H1 (cell line): ENCODE results near the gene SLC38A2. TPM values are rescaled to one million over a fixed set of nuclear protein-coding genes. Genes with fewer than 3 reads are reported as not detected.

Experiments used
- CTCF ChIA-PET: fragments of 300-600 bp; sonication (Branson Sonifier 250); formaldehyde crosslinking; loops from one replicate; lab custom pipeline; 2021; ENCODE audit not compliant: partially characterized antibody; lab: Charles Lee
- POLR2A ChIA-PET: fragments of 300-600 bp; sonication (Branson Sonifier 250); formaldehyde crosslinking; loops from one replicate; lab custom pipeline; 2021; ENCODE audit warnings: inconsistent platforms; ENCODE audit not compliant: partially characterized antibody; lab: Charles Lee
- DNase-seq, 2 experiments: peaks; one replicate each; pipeline versions ENCODE4 v3.0.0 to v3.0.0-alpha.2; 2010 to 2022; ENCODE audit warnings: low spot score in 2 of 2, low read depth in 1 of 2, mixed read lengths in 1 of 2
- FAIRE-seq: peaks from 2 replicates; lab custom pipeline; 2011; peaks lifted over from hg19 to GRCh38; lab: Jason Lieb, UNC
- H2AFZ ChIP-seq: 2 replicates; pipeline ENCODE4 v1.8.1; 2012; ENCODE audit warnings: low read length, inconsistent platforms
- H2AK5ac ChIP-seq: 2 replicates; pipeline ENCODE4 v1.6.1; 2013; ENCODE audit warnings: low read depth, low read length
- H2BK120ac ChIP-seq: replicated peaks from 2 replicates; pipeline ENCODE3; 2013; ENCODE audit warnings: low read depth, low read length, inconsistent platforms
- H2BK12ac ChIP-seq: 2 replicates; pipeline ENCODE4 v1.6.1; 2013; ENCODE audit warnings: low read depth, low read length
- H2BK15ac ChIP-seq: 2 replicates; pipeline ENCODE4 v1.6.1; 2013; ENCODE audit warnings: low read length
- H2BK20ac ChIP-seq: 2 replicates; pipeline ENCODE4 v1.6.1; 2013; ENCODE audit warnings: low read length
- H2BK5ac ChIP-seq: 2 replicates; pipeline ENCODE4 v1.6.1; 2013; ENCODE audit warnings: low read depth, low read length
- H3K14ac ChIP-seq: 2 replicates; pipeline ENCODE4 v1.6.1; 2013; ENCODE audit warnings: inconsistent platforms; ENCODE audit not compliant: insufficient read length
- H3K18ac ChIP-seq: 2 replicates; pipeline ENCODE4 v1.6.1; 2013; ENCODE audit warnings: low read length; ENCODE audit errors: extremely low read depth
- H3K23ac ChIP-seq: 2 replicates; pipeline ENCODE4 v1.6.1; 2013; ENCODE audit warnings: inconsistent platforms; ENCODE audit not compliant: insufficient read length
- H3K23me2 ChIP-seq: 2 replicates; pipeline ENCODE4 v1.6.1; 2013; ENCODE audit warnings: low read depth, low read length
- H3K27ac ChIP-seq: 2 replicates; pipeline ENCODE4 v1.6.1; 2011; ENCODE audit warnings: low read depth, low read length, inconsistent platforms
- H3K27me3 ChIP-seq, 4 experiments: replicated peaks in 1 of 4; 1 replicate in 1 of 4; 2 replicates in 3 of 4; pipeline versions ENCODE4 v1.6.1 to v1.8.1; 2011 to 2013; ENCODE audit warnings: low read length in 3 of 4, mild to moderate bottlenecking in 3 of 4, inconsistent platforms in 2 of 4, mixed read lengths in 2 of 4, moderate library complexity in 1 of 4; ENCODE audit not compliant: control insufficient read depth in 3 of 4, insufficient read depth in 3 of 4; ENCODE audit errors: extremely low read depth in 1 of 4
- H3K36me3 ChIP-seq, 4 experiments: 2 replicates each; pipeline versions ENCODE4 v1.6.1 to v1.8.1; 2011 to 2013; ENCODE audit warnings: mild to moderate bottlenecking in 4 of 4, low read length in 3 of 4, moderate library complexity in 2 of 4, control low read depth in 1 of 4, inconsistent platforms in 1 of 4; ENCODE audit not compliant: insufficient read depth in 4 of 4, control insufficient read depth in 2 of 4
- H3K4ac ChIP-seq: replicated peaks from 2 replicates; pipeline ENCODE3; 2013; ENCODE audit warnings: low read length, low read depth, mixed read lengths, inconsistent platforms; ENCODE audit not compliant: insufficient read length
- H3K4me1 ChIP-seq, 4 experiments: replicated peaks in 1 of 4; 1 replicate in 1 of 4; 2 replicates in 3 of 4; pipeline versions ENCODE4 v1.6.1 to v1.8.1; 2011 to 2013; ENCODE audit warnings: low read length in 3 of 4, inconsistent platforms in 2 of 4, mixed read lengths in 1 of 4; ENCODE audit not compliant: insufficient read depth in 4 of 4, control insufficient read depth in 3 of 4
- H3K4me2 ChIP-seq, 2 experiments: 2 replicates each; pipeline versions ENCODE4 v1.6.1 to v1.8.1; 2011 to 2013; ENCODE audit warnings: low read depth in 2 of 2, low read length in 2 of 2, control low read depth in 1 of 2, inconsistent platforms in 1 of 2, mild to moderate bottlenecking in 1 of 2; ENCODE audit not compliant: insufficient read depth in 1 of 2
- H3K4me3 ChIP-seq, 4 experiments: fragments of 200-600, 300-600 bp in 1 of 4; sonication (generic), shearing (Covaris generic), sonication (Bioruptor Twin) in 1 of 4; 2 replicates each; pipeline versions ENCODE4 v1.5.1 to v1.8.1; 2011 to 2016; ENCODE audit warnings: low read length in 4 of 4, low read depth in 3 of 4, control low read depth in 2 of 4, inconsistent platforms in 2 of 4, mild to moderate bottlenecking in 2 of 4, mixed read lengths in 1 of 4, moderate library complexity in 1 of 4; ENCODE audit not compliant: insufficient read depth in 2 of 4; ENCODE audit errors: extremely low read depth in 1 of 4
- H3K56ac ChIP-seq: replicated peaks from 2 replicates; pipeline ENCODE3; 2013; ENCODE audit warnings: low read depth, mild to moderate bottlenecking, mixed read lengths, low read length, inconsistent platforms; ENCODE audit not compliant: insufficient read length
- H3K79me1 ChIP-seq: 2 replicates; pipeline ENCODE4 v1.6.1; 2013; ENCODE audit warnings: low read depth, low read length, control low read depth
- H3K79me2 ChIP-seq, 2 experiments: 2 replicates each; pipeline versions ENCODE4 v1.6.1 to v1.8.1; 2012 to 2013; ENCODE audit warnings: low read length in 2 of 2, mild to moderate bottlenecking in 2 of 2, inconsistent platforms in 1 of 2; ENCODE audit not compliant: insufficient read depth in 2 of 2, control insufficient read depth in 1 of 2
- H3K9ac ChIP-seq, 4 experiments: replicated peaks in 1 of 4; 1 replicate in 1 of 4; 2 replicates in 3 of 4; pipeline versions ENCODE4 v1.6.1 to v1.8.1; 2011 to 2013; ENCODE audit warnings: low read depth in 3 of 4, low read length in 3 of 4, control low read depth in 2 of 4, mild to moderate bottlenecking in 2 of 4, moderate library complexity in 2 of 4, inconsistent platforms in 1 of 4; ENCODE audit errors: extremely low read depth in 1 of 4
- H3K9me3 ChIP-seq, 2 experiments: 2 replicates each; pipeline versions ENCODE4 v1.6.1 to v1.8.1; 2012 to 2013; ENCODE audit warnings: mild to moderate bottlenecking in 2 of 2, moderate library complexity in 2 of 2, control low read depth in 1 of 2, inconsistent platforms in 1 of 2, low read depth in 1 of 2, low read length in 1 of 2, mixed read lengths in 1 of 2; ENCODE audit not compliant: insufficient read depth in 2 of 2
- H4K20me1 ChIP-seq, 2 experiments: replicated peaks in 1 of 2; 2 replicates each; pipeline versions ENCODE3 to v1.8.1; 2011 to 2013; ENCODE audit warnings: inconsistent platforms in 2 of 2, low read length in 2 of 2, mild to moderate bottlenecking in 1 of 2; ENCODE audit not compliant: insufficient read depth in 2 of 2, control insufficient read depth in 1 of 2
- H4K5ac ChIP-seq: 2 replicates; pipeline ENCODE4 v1.6.1; 2013; ENCODE audit warnings: low read length, low read depth, mixed read lengths, inconsistent platforms; ENCODE audit not compliant: insufficient read length
- H4K8ac ChIP-seq: 2 replicates; pipeline ENCODE4 v1.8.0; 2013; ENCODE audit warnings: mild to moderate bottlenecking, moderate library complexity, low read length, inconsistent platforms; ENCODE audit not compliant: insufficient read depth; ENCODE audit errors: extremely low read depth
- H4K91ac ChIP-seq: replicated peaks from 2 replicates; pipeline ENCODE3; 2013; ENCODE audit warnings: low read length, mixed read lengths, inconsistent platforms; ENCODE audit not compliant: insufficient read length
- ATF3 ChIP-seq: IDR thresholded peaks from 2 replicates; pipeline ENCODE4 v1.6.1; 2011; ENCODE audit warnings: low read depth, mild to moderate bottlenecking, low read length; ENCODE audit not compliant: insufficient read depth
- CHD2 ChIP-seq: IDR thresholded peaks from 2 replicates; pipeline ENCODE4 v1.6.1; 2012; ENCODE audit warnings: low read length, improper control_type of control experiment
- E2F6 ChIP-seq: IDR thresholded peaks from 2 replicates; pipeline ENCODE4 v1.6.1; 2012; ENCODE audit warnings: inconsistent platforms
- GTF2F1 ChIP-seq: IDR thresholded peaks from 2 replicates; pipeline ENCODE4 v1.6.1; 2012; ENCODE audit warnings: low read depth, low read length, improper control_type of control experiment, borderline replicate concordance
- PHF8 ChIP-seq: fragments of 200-600 bp; sonication (generic); conservative IDR thresholded peaks from 2 replicates; pipeline ENCODE4 v1.7.1; 2012; ENCODE audit warnings: low read depth, mild to moderate bottlenecking, inconsistent platforms, low read length, moderate library complexity
- POLR2A ChIP-seq, 2 experiments: IDR thresholded peaks; 1 replicate in 1 of 2; 2 replicates in 1 of 2; pipeline ENCODE4 v1.6.1; 2011; ENCODE audit warnings: low read depth in 2 of 2, low read length in 2 of 2, mild to moderate bottlenecking in 2 of 2; ENCODE audit errors: control extremely low read depth in 1 of 2
- POLR2AphosphoS5 ChIP-seq: IDR thresholded peaks from 2 replicates; pipeline ENCODE4 v1.6.1; 2011; ENCODE audit warnings: low read depth, low read length
- RBBP5 ChIP-seq: IDR thresholded peaks from 2 replicates; pipeline ENCODE4 v1.7.1; 2012; ENCODE audit warnings: low read depth, mild to moderate bottlenecking, inconsistent platforms, low read length, moderate library complexity, borderline replicate concordance
- RXRA ChIP-seq: IDR thresholded peaks from 2 replicates; pipeline ENCODE4 v1.6.1; 2011; ENCODE audit warnings: low read depth, mild to moderate bottlenecking, low read length, moderate library complexity; ENCODE audit not compliant: insufficient read depth
- SAP30 ChIP-seq: fragments of 300-600 bp; sonication (generic); IDR thresholded peaks from 2 replicates; pipeline ENCODE4 v1.7.1; 2012; ENCODE audit warnings: low read length, moderate library complexity, mild to moderate bottlenecking, inconsistent platforms; ENCODE audit not compliant: insufficient read depth, insufficient replicate concordance
- SIN3A ChIP-seq, 2 experiments: IDR thresholded peaks in 1 of 2; conservative IDR thresholded peaks in 1 of 2; 2 replicates each; pipeline ENCODE4 v1.6.1; 2011 to 2012; ENCODE audit warnings: low read length in 2 of 2, improper control_type of control experiment in 1 of 2, low read depth in 1 of 2, mild to moderate bottlenecking in 1 of 2
- SP4 ChIP-seq: IDR thresholded peaks from 2 replicates; pipeline ENCODE4 v1.6.1; 2012; ENCODE audit warnings: low read length, inconsistent platforms
- WGBS, 2 experiments: shearing (Covaris generic) in 1 of 2; methylation state at CpG; one replicate each; pipeline versions ENCODE4 v1.1.6 to v1.1.7; 2013 to 2015; ENCODE audit warnings: low lambda C conversion rate in 2 of 2, mixed read lengths in 2 of 2, inconsistent platforms in 1 of 2, low coverage in 1 of 2, missing lambda C conversion rate in 1 of 2; ENCODE audit not compliant: insufficient replicate concordance in 2 of 2, insufficient coverage in 1 of 2, insufficient read length in 1 of 2; ENCODE audit errors: extremely low coverage in 1 of 2, missing lambda C conversion rate in 1 of 2; 5-methylcytosine and 5-hydroxymethylcytosine counted together
- polyA plus RNA-seq, 7 experiments: library from polyadenylated mRNA; depleted of rRNA in 3 of 7; stranded (reverse) in 5 of 7; unstranded in 2 of 7; fragments of >200 nt in 5 of 7; fragments of 200-250 nt in 2 of 7; gene quantifications; 1 replicate in 5 of 7; 2 replicates in 1 of 7; 4 replicates in 1 of 7; pipeline versions ENCODE4 v1.2.1 to v1.2.3, GENCODE V29; 2011 to 2013; ENCODE audit warnings: missing spikeins in 2 of 7, mixed read lengths in 2 of 7
- total RNA-seq: library from RNA; stranded (reverse); fragmentation: NEBNext Ultra II Directional; extraction: Animal tissue kit (Norgen Biotek cat#: 25700); gene quantifications from 2 replicates; pipeline ENCODE4 v1.2.1, GENCODE V29; 2021

The SLC38A2 gene
- total and polyA plus RNA-seq, 2 of the 8 experiments (the other 6 are each of a cell fraction or from before 2014, with no cell fraction given) = 163 to 684 TPM

GRCh38 chr12:46318037-46318436, 54.5 kb downstream of the SLC38A2 start:
- Histone ChIP-seq H3K18ac (peak overlapping the region; percentile 24; the same call in 1 of the 2 replicates), H3K79me1 (no peaks in the 10 kb centered on the region), H2AFZ (no peak overlapping the region; the same call in 1 of the 2 replicates), H3K14ac (no peak overlapping the region), H2BK12ac (no peak overlapping the region), H2BK120ac (peak overlapping the region; percentile 75), H3K27ac (no peak overlapping the region), H4K5ac (no peak overlapping the region), H4K20me1 (no peaks in the 10 kb centered on the region), H3K23me2 (no peaks in the 10 kb centered on the region), H3K4ac (no peak overlapping the region), H3K27me3 (no peaks in the 10 kb centered on the region), H3K4me3 (no peak overlapping the region), H2BK5ac (no peak overlapping the region), H3K9me3 (peaks cover 18 to 19% of the 10 kb centered on the region in 2 experiments; a peak in 3 of 4 replicates), H3K4me1 (peaks cover 2 to 11% (median 3%) of the 10 kb centered on the region in 4 experiments; a peak in 6 of 7 replicates), H3K79me2 (no peaks in the 10 kb centered on the region), H3K4me2 (no peak overlapping the region), H2BK20ac (peak overlapping the region; percentile 72; the same call in 1 of the 2 replicates), H3K56ac (no peak overlapping the region), H2BK15ac (no peak overlapping the region), H3K9ac (no peak overlapping the region), H4K91ac (no peak overlapping the region), H2AK5ac (no peak overlapping the region), H4K8ac (no peak overlapping the region), H3K36me3 (peaks cover 0 to 10% (median 0%) of the 10 kb centered on the region in 4 experiments; a peak in 2 of 8 replicates), H3K23ac (no peak overlapping the region)
- FAIRE-seq (no peak), DNase-seq (no peak)
- WGBS, 2 experiments = 83% methylated on average over 5 of the region's 5 CpGs; no CpG with 5 or more reads in 1 of the 2 experiments
- ChIA-PET POLR2A (interaction anchor here (1.0 to 1.2 kb wide), 2 partner anchors 15 to 50 kb away, joined by 3 to 5 read pairs; no protein-coding TSS in a partner anchor), CTCF (interaction anchor here (1.4 kb wide), 2 partner anchors 9 to 13 kb away, joined by 4 to 6 read pairs; no protein-coding TSS in a partner anchor)
- TF ChIP-seq GTF2F1 (no peak), E2F6 (no peak), PHF8 (no peak), POLR2AphosphoS5 (no peak), SIN3A (conservative IDR thresholded peaks at IDR 0.05 in 1 of 2, IDR thresholded peaks at IDR 0.05 in 1 of 2; ENCODE audit: low read depth in 1 of 2, low read length in 2 of 2) (no peak), SAP30 (no peak), RXRA (no peak), ATF3 (no peak), CHD2 (no peak), POLR2A (IDR thresholded peaks at IDR 0.05; ENCODE audit: control extremely low read depth in 1 of 2, low read depth in 2 of 2, low read length in 2 of 2) (no peak), SP4 (no peak), RBBP5 (no peak)
